ENCODE measurements around the gene MAVS. TPM values are rescaled to one million over a fixed set of nuclear protein-coding genes. Genes with fewer than 3 reads are reported as not detected.

Gene MAVS
- total RNA-seq, 1 donor from 2014 or later, result 38.3 TPM

DNA sequence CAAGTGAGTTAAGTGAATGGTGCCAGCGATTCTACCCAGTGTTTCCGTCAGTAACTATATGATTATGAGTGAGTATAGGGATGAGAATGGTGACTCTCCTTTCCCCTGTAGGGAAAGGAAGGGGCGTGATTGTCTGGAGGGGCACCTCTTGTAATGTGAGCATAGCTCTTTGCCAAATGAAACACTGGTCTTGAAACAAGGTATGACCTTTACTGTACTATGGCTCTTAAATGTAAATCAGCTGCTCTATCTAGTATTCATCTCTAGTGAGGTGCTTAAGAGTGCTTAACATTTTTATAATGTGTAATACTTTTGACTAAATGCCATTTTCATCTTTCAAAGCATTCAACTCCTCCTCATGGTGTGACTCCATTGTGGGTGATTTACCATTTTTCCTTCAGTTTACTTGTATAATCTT, 53.6 kb downstream of the MAVS start:
- no peak for DNase-seq (ENCODE audit: low spot score in 2 of 2, unreplicated experiment in 2 of 2)
- TF ChIP-seq, protein P1, sequence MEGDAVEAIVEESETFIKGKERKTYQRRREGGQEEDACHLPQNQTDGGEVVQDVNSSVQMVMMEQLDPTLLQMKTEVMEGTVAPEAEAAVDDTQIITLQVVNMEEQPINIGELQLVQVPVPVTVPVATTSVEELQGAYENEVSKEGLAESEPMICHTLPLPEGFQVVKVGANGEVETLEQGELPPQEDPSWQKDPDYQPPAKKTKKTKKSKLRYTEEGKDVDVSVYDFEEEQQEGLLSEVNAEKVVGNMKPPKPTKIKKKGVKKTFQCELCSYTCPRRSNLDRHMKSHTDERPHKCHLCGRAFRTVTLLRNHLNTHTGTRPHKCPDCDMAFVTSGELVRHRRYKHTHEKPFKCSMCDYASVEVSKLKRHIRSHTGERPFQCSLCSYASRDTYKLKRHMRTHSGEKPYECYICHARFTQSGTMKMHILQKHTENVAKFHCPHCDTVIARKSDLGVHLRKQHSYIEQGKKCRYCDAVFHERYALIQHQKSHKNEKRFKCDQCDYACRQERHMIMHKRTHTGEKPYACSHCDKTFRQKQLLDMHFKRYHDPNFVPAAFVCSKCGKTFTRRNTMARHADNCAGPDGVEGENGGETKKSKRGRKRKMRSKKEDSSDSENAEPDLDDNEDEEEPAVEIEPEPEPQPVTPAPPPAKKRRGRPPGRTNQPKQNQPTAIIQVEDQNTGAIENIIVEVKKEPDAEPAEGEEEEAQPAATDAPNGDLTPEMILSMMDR (IDR thresholded peaks at IDR 0.05; ENCODE audit: unreplicated experiment), result no peak
- Mint-ChIP-seq H3K27ac (peak overlapping the region; percentile 86), H3K4me1 (peaks cover 41% of the 10 kb centered on the region), H3K4me3 (no peak overlapping the region), H3K9me3 (no peaks in the 10 kb centered on the region), H3K27me3 (ENCODE audit: low read depth) (no peaks in the 10 kb centered on the region), H3K36me3 (peaks cover 2% of the 10 kb centered on the region)

DNA sequence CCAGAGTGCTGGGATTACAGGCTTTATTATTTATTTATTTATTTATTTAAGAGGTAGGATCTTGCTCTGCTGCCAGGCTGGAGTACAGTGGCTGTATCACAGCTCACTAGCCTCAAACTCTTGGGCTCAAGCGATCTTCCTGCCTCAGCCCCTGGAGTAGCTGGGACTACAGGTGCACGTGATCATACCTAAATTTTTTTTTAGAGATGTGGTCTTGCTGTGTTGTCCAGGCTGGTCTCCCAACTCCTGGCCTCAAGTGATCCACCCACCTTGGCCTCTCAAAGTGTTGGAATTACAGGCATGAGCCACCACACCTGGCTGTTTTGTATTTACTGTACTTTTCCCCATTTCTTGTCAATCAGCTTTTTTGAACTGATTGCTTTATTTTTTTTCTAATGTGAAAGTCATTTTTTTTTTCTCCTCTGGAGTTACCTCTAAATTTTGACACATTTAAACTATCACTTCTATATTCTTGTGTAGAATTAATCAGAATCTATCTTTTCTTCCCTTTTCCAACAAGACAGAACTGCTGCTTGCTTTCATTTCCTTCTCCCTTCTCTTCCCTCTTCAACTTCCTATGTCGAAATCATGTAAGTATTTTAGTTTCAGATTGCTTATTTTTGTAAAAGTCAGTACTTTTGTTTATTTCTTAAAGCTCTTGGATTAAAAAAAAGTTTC, 54.5 kb downstream of the MAVS start:
- Mint-ChIP-seq H3K27me3 (ENCODE audit: low read depth) (no peaks in the 10 kb centered on the region), H3K4me3 (no peak overlapping the region), H3K27ac (peak overlapping the region; percentile 83)

DNA sequence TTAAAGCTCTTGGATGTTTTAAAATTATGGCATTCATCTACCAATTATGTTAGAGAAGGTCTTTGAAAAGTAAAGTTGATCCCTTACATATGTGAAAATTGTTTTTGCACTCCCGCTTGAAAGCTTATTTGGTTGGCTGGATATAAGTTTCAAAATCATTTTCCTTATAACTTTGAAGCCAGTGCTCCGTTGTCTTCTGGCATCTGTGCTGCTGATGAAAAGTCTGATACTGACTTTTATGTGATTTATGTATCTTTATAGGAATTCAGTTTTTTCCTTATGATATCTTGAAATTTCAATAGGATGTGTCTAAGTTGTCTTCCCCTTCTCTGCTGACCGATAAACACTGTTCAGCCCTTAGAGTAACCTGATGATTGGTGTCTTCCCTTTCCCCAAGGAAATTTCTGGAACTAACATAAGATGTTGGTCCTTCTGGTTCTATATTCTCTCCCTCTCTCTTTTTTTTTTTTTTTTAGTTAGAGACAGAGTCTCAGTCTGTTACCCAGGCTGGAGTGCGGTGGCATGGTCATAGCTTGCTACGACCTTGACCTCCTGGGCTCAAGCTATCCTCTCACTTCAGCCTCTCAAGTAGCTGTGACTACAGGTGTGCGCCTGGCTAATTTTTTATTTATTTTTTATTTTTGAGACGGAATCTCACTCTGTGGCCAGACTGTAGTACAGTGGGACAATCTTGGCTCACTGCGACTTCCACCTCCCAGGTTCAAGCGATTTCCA, 55.2 kb downstream of the MAVS start:
- TF ChIP-seq, protein P1 (IDR thresholded peaks at IDR 0.05; ENCODE audit: unreplicated experiment), result no peak
- DNase-seq (ENCODE audit: low spot score in 2 of 2, unreplicated experiment in 2 of 2), result no peak
- H3K4me1 Mint-ChIP-seq, result peaks cover 35% of the 10 kb centered on the region
- H3K4me3 Mint-ChIP-seq, result no peak overlapping the region
- H3K27me3 Mint-ChIP-seq (ENCODE audit: low read depth), result no peaks in the 10 kb centered on the region
- H3K36me3 Mint-ChIP-seq, result no peaks in the 10 kb centered on the region
- H3K27ac Mint-ChIP-seq, result peak overlapping the region; percentile 83
- no peaks in the 10 kb centered on the region for H3K9me3 Mint-ChIP-seq

More for the DNA sequence above, 54.5 kb downstream of the MAVS start:
- Mint-ChIP-seq H3K4me1 (peaks cover 38% of the 10 kb centered on the region), H3K9me3 (no peaks in the 10 kb centered on the region), H3K36me3 (no peaks in the 10 kb centered on the region)
- no peak for DNase-seq (ENCODE audit: low spot score in 2 of 2, unreplicated experiment in 2 of 2)
- TF ChIP-seq, protein P1 (IDR thresholded peaks at IDR 0.05; ENCODE audit: unreplicated experiment), result no peak

DNA sequence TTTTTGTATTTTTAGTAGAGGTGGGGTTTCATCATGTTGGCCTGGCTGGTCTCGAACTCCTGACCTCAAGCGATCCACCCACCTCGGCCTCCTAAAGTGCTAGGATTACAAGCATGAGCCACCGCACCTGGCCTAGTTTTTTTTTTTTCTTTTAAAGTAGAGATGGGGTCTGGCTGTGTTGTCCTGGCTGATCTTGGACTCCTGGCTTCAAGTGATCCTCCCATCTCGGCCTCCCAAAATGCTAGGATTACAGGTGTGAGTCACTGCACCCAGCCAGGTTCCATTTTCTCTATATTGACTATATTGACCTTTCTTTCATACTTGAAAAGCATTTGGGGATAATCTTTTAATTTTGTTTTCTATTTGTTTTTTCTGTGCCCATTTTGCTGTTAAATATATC, 55.8 kb downstream of the MAVS start:
- Mint-ChIP-seq H3K27me3 (ENCODE audit: low read depth) (no peaks in the 10 kb centered on the region), H3K36me3 (no peaks in the 10 kb centered on the region), H3K4me3 (no peak overlapping the region), H3K9me3 (no peaks in the 10 kb centered on the region), H3K4me1 (peaks cover 32% of the 10 kb centered on the region), H3K27ac (no peak overlapping the region)
- no peak for DNase-seq (ENCODE audit: low spot score in 2 of 2, unreplicated experiment in 2 of 2)
- TF ChIP-seq, protein P1 (IDR thresholded peaks at IDR 0.05; ENCODE audit: unreplicated experiment), result no peak

DNA sequence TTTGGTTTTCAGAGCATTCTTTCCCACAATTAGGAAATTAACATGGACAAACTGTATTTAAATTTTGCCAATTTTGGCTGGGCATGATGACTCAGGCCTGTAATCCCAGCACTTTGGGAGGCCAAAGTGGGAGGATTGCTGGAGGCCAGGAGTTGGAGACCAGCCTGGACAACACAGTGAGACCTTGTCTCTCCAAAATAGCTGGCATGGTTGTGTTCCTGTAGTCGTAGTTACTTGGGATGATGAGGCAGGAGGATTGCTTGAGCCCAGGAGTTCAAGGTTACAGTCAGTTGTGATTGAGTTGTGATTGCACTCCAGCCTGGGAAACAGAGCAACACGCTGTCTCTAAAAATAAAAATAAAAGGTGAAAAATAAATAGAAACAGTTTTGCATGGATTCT, 57.6 kb downstream of the MAVS start:
- Mint-ChIP-seq H3K27me3 (ENCODE audit: low read depth) (no peaks in the 10 kb centered on the region), H3K36me3 (peaks cover 9% of the 10 kb centered on the region), H3K9me3 (no peaks in the 10 kb centered on the region), H3K27ac (no peak overlapping the region), H3K4me1 (peaks cover 30% of the 10 kb centered on the region), H3K4me3 (no peak overlapping the region)
- TF ChIP-seq, protein P1 (IDR thresholded peaks at IDR 0.05; ENCODE audit: unreplicated experiment), result no peak
- DNase-seq (ENCODE audit: low spot score in 2 of 2, unreplicated experiment in 2 of 2), result no peak
